Ishikawa (cell line): ENCODE results near the gene MAL.

ENCODE experiments used
- CEBPB ChIP-seq: IDR thresholded peaks from 2 replicates; pipeline ENCODE4 v1.6.1; 2012
- CREB1 ChIP-seq: IDR thresholded peaks from 2 replicates; pipeline ENCODE4 v1.6.1; 2012; ENCODE audit warnings: low read depth
- EGR1 ChIP-seq: IDR thresholded peaks from 2 replicates; pipeline ENCODE4 v1.6.1; 2012
- EP300 ChIP-seq: IDR thresholded peaks from 2 replicates; pipeline ENCODE4 v1.6.1; 2012; ENCODE audit warnings: borderline replicate concordance
- FOXM1 ChIP-seq: IDR thresholded peaks from 2 replicates; pipeline ENCODE4 v1.6.1; 2012; ENCODE audit warnings: low read depth, borderline replicate concordance
- MAX ChIP-seq: IDR thresholded peaks from 2 replicates; pipeline ENCODE4 v1.6.1; 2012
- NFIC ChIP-seq: IDR thresholded peaks from 2 replicates; pipeline ENCODE4 v1.6.1; 2012
- RAD21 ChIP-seq: IDR thresholded peaks from 2 replicates; pipeline ENCODE4 v1.6.1; 2012; ENCODE audit warnings: low read depth
- REST ChIP-seq: IDR thresholded peaks from 2 replicates; pipeline ENCODE4 v1.6.1; 2012; ENCODE audit warnings: low read depth, mild to moderate bottlenecking
- TAF1 ChIP-seq: IDR thresholded peaks from 2 replicates; pipeline ENCODE4 v1.6.1; 2012; ENCODE audit warnings: low read depth, mild to moderate bottlenecking
- TCF12 ChIP-seq: IDR thresholded peaks from 2 replicates; pipeline ENCODE4 v1.6.1; 2012; ENCODE audit warnings: low read depth
- TEAD4 ChIP-seq: IDR thresholded peaks from 2 replicates; pipeline ENCODE4 v1.6.1; 2012
- USF1 ChIP-seq: IDR thresholded peaks from 2 replicates; pipeline ENCODE4 v1.6.1; 2012
- YY1 ChIP-seq: IDR thresholded peaks from 2 replicates; pipeline ENCODE4 v1.6.1; 2012; ENCODE audit warnings: low read depth
- ZBTB7A ChIP-seq: IDR thresholded peaks from 2 replicates; pipeline ENCODE4 v1.6.1; 2012; ENCODE audit warnings: low read depth

Gene MAL

GRCh38 chr2:95048825-95049682, 23.5 kb downstream of the MAL start:
- TF ChIP-seq RAD21 (no peak), TEAD4 (no peak), MAX (no peak)

GRCh38 chr2:95049683-95049955, 24.1 kb downstream of the MAL start:
- TF ChIP-seq RAD21 (no peak), NFIC (no peak), TEAD4 (no peak), TCF12 (no peak)

- no peak for TF ChIP-seq TAF1
These were observed 24.5 kb downstream of the MAL start for GRCh38 chr2:95049961-95050360.

- TF ChIP-seq NFIC (0 out of 2 replicates have a peak, but pooled peaks have one; percentile 28), CREB1 (no peak), MAX (no peak), USF1 (no peak), CEBPB (peak; percentile 64), YY1 (no peak)
These were observed 25.1 kb downstream of the MAL start for GRCh38 chr2:95050385-95051300.

- TF ChIP-seq TCF12 (no peak), FOXM1 (no peak), USF1 (no peak), YY1 (no peak), EGR1 (no peak), CEBPB (no peak), ZBTB7A (no peak), REST (no peak), RAD21 (no peak), CREB1 (no peak), EP300 (no peak), TAF1 (no peak), TEAD4 (no peak), MAX (no peak), NFIC (no peak)
These were observed 26.1 kb downstream of the MAL start for GRCh38 chr2:95051626-95052025.

- TF ChIP-seq TEAD4 (peak; percentile 83), NFIC (peak; percentile 84), MAX (peak; percentile 68), CREB1 (no peak), FOXM1 (peak; percentile 86), CEBPB (no peak), TCF12 (peak; percentile 100), EGR1 (no peak), EP300 (peak; percentile 95), YY1 (0 out of 2 replicates have a peak, but pooled peaks have one; percentile 54), RAD21 (0 out of 2 replicates have a peak, but pooled peaks have one; percentile 25), USF1 (no peak)
These were observed 26.8 kb downstream of the MAL start for GRCh38 chr2:95052307-95052706.

GRCh38 chr2:95052804-95053479, 27.4 kb downstream of the MAL start:
- TF ChIP-seq YY1 (no peak), RAD21 (no peak), TEAD4 (no peak), MAX (no peak), EGR1 (no peak), TCF12 (no peak), REST (no peak), EP300 (no peak), CREB1 (no peak), CEBPB (no peak), ZBTB7A (no peak), USF1 (no peak), TAF1 (no peak), FOXM1 (no peak), NFIC (no peak)
